ENCODE data around the gene MYRFL.

DNA sequence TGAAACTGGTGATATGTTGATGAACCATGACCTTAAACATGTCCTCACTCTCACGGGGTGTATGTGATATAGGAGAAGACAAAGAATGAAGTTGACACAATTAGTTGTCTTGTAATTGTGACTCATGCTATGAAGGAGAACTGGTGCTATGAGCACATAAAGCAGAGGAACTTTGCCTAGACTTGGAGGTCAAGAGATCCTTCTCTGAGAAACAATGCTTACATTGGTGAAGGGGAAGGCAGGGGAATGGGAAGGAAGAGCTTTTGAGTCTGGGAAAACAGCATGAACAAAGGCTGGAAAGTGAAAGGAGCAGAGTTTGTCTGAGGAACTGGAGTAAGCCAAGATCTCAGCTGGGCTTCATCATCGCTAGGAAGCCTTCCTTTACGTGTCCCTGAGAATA lies 83.2 kb downstream of the MYRFL start:
- TF ChIP-seq, protein P1, sequence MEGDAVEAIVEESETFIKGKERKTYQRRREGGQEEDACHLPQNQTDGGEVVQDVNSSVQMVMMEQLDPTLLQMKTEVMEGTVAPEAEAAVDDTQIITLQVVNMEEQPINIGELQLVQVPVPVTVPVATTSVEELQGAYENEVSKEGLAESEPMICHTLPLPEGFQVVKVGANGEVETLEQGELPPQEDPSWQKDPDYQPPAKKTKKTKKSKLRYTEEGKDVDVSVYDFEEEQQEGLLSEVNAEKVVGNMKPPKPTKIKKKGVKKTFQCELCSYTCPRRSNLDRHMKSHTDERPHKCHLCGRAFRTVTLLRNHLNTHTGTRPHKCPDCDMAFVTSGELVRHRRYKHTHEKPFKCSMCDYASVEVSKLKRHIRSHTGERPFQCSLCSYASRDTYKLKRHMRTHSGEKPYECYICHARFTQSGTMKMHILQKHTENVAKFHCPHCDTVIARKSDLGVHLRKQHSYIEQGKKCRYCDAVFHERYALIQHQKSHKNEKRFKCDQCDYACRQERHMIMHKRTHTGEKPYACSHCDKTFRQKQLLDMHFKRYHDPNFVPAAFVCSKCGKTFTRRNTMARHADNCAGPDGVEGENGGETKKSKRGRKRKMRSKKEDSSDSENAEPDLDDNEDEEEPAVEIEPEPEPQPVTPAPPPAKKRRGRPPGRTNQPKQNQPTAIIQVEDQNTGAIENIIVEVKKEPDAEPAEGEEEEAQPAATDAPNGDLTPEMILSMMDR (IDR thresholded peaks at IDR 0.05), result no peak
- TF ChIP-seq POLR2A (IDR thresholded peaks at IDR 0.05), result no peak

All from lower leg skin (tissue), 3 donors.